ENCODE results near the gene PPM1M. TPM values are rescaled to one million over a fixed set of nuclear protein-coding genes. Genes with fewer than 3 reads are reported as not detected.

The PPM1M gene
- total RNA-seq, 1 donor from 2014 or later, result 8.0 TPM

DNA sequence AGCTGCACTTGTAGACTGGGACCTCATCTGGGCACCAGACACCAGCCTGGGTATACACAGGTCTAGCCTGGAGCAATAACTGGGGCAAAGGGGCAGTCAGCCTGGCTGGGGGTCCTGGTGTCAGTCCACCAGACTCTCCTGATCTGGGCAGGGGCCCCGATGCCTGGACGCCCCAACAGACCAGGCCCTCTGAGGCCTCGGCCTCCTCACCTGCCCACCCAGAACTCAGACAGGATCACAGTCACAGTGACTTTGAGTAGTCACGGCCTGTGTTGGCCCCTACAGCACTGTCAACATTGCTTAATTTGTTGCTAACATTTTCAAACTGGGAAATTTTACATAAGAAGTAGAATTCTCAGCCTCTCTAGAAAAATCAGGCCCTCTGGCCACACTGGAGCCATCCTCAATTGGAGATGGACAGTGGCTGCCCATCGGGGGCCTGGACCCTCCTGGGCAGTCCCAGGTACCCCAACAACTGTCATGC is 12.4 kb upstream of the PPM1M start:
- no peaks in the 10 kb centered on the region for H3K36me3 Mint-ChIP-seq
- H3K4me1 Mint-ChIP-seq (ENCODE audit: unreplicated experiment), result peaks cover under 1% of the 10 kb centered on the region
- H3K27me3 Mint-ChIP-seq, result no peaks in the 10 kb centered on the region
- H3K9me3 Mint-ChIP-seq, result no peaks in the 10 kb centered on the region
- TF ChIP-seq, protein P1, sequence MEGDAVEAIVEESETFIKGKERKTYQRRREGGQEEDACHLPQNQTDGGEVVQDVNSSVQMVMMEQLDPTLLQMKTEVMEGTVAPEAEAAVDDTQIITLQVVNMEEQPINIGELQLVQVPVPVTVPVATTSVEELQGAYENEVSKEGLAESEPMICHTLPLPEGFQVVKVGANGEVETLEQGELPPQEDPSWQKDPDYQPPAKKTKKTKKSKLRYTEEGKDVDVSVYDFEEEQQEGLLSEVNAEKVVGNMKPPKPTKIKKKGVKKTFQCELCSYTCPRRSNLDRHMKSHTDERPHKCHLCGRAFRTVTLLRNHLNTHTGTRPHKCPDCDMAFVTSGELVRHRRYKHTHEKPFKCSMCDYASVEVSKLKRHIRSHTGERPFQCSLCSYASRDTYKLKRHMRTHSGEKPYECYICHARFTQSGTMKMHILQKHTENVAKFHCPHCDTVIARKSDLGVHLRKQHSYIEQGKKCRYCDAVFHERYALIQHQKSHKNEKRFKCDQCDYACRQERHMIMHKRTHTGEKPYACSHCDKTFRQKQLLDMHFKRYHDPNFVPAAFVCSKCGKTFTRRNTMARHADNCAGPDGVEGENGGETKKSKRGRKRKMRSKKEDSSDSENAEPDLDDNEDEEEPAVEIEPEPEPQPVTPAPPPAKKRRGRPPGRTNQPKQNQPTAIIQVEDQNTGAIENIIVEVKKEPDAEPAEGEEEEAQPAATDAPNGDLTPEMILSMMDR (conservative IDR thresholded peaks at IDR 0.05), result no peak
- no peak overlapping the region for H3K27ac Mint-ChIP-seq
- H3K4me3 Mint-ChIP-seq, result no peak overlapping the region
- no peak for DNase-seq (ENCODE audit: extremely low spot score, unreplicated experiment)

DNA sequence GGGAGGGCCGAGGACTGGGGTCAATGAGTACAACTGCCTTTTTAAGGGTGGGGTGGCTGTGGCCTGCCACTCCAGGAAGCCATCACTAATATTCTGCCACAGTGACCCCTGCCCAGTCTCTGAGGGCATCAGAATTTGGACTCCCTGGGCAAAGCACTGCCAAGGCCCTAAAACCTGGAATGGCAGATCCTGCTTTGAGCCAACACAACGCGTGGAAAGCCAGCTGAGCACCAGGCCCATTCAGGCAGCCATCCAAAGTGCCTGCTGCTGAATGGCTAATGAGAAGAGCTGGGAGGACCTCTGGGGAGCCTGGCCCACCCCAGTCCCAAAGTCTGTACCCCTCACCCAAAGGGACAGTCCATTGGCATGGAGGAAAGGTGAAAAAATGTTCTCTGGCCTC is 11.6 kb upstream of the PPM1M start:
- Mint-ChIP-seq H3K4me1 (ENCODE audit: unreplicated experiment) (peaks cover 4% of the 10 kb centered on the region), H3K4me3 (no peak overlapping the region), H3K27ac (no peak overlapping the region), H3K36me3 (no peaks in the 10 kb centered on the region), H3K9me3 (no peaks in the 10 kb centered on the region), H3K27me3 (no peaks in the 10 kb centered on the region)
- no peak for DNase-seq (ENCODE audit: extremely low spot score, unreplicated experiment)
- TF ChIP-seq, protein P1 (conservative IDR thresholded peaks at IDR 0.05), result no peak

DNA sequence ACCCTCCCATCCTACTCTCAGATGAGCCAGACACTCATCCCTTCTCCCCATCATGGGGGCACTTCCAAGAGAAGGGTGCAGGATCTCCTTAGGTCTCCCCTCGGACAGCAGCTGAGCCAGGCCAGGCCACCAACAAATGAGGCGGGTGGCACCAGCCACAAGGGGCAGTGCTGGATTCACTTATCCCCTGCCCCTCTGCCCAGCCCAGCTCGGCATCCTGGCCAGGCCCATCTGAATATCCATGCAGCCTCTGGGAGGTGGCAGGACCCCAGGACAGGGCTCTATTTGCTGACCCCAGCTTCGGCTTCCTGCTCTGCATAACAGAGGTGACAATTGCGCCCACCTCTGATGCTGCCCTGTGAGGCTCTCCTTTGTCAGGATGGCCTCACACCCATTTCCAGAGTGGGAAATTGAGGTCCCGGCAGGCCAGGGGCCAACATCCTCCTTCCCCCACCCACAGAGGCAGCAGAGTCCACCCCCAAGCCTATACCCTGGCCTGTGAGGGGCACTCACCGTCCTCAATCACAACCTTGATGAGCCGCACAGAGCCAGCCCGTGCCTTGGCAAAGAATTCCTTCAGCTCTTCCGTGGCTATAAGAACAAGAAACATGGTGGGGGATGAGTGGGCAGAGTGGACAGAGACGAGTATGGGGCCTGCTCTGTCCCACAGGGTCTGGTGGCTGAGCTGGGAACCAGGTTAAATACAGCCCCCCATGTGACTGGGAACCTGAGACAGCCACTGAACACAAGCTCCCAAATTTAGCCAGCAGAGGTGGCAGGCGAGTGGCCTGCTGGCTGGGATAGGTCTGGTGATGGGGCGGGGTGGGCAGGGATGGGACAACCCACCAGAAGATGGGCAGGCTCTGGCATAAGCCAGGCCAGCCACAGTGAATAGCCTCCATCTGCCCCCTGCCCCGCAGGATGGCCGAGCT is 10.8 kb upstream of the PPM1M start:
- peaks cover 9% of the 10 kb centered on the region for H3K4me1 Mint-ChIP-seq (ENCODE audit: unreplicated experiment)
- H3K27me3 Mint-ChIP-seq, result no peaks in the 10 kb centered on the region
- no peaks in the 10 kb centered on the region for H3K36me3 Mint-ChIP-seq
- TF ChIP-seq, protein P1 (conservative IDR thresholded peaks at IDR 0.05), result no peak
- H3K9me3 Mint-ChIP-seq, result no peaks in the 10 kb centered on the region
- no peak overlapping the region for H3K27ac Mint-ChIP-seq
- H3K4me3 Mint-ChIP-seq, result no peak overlapping the region
- no peak for DNase-seq (ENCODE audit: extremely low spot score, unreplicated experiment)

DNA sequence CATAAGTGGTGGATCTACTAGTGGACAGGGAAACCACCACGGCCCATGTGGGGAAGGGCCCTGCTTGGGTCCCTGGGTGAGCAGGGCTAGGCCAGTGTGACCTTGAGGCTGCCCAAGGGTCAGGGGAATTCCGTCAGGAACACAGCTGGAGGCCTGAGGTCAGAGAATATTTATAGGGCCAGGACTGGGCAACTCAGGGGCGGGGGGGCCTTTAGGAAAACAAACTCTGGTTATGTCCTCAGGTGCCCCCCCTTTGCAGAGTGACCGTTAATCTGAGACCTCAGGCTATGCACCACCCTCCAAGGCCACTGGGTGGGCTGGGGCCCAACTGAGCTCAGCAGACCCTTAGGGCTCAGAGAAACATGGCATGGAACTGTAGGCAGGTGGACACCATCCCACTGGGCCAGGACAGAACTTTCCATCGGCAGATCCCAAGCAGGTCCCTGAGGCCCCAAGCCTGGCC is 9.1 kb upstream of the PPM1M start:
- Mint-ChIP-seq H3K4me3 (peak overlapping the region; percentile 14), H3K9me3 (no peaks in the 10 kb centered on the region), H3K4me1 (ENCODE audit: unreplicated experiment) (peaks cover 18% of the 10 kb centered on the region), H3K36me3 (no peaks in the 10 kb centered on the region), H3K27me3 (no peaks in the 10 kb centered on the region), H3K27ac (no peak overlapping the region)
- TF ChIP-seq, protein P1 (conservative IDR thresholded peaks at IDR 0.05), result no peak
- no peak for DNase-seq (ENCODE audit: extremely low spot score, unreplicated experiment)

DNA sequence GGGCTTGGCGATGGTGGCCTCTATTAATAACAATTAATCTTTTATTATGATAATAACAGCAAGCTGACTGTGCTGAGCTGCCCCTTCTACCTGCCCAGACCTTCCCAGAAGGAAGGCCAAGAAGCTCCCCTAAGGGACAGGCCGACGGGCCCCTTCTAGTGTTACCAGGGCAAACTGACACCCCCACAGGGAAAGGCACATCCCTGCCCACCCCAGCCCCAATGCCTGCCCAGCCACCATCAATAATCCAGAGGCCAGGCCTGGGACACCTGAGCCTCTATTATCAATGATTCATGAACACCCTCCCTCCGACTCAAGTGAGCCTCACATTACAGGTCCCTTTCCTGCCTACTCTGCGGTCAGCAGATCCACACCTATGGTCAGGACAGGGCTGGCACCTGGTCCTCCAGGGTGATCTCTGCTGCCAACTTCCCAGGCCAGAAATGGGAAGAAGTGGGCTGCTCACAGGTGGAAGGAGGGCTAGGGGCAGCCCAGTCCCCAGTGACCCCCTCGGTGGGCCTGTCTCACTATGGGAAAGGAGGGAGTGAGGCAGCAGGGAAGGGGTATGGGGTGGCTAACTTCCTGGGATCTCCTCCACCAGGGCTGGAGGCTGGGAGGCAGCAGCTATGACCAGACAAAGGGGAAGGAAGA is 8.4 kb upstream of the PPM1M start:
- Mint-ChIP-seq H3K9me3 (no peaks in the 10 kb centered on the region), H3K4me3 (peak overlapping the region; percentile 68), H3K27me3 (no peaks in the 10 kb centered on the region), H3K36me3 (no peaks in the 10 kb centered on the region), H3K4me1 (ENCODE audit: unreplicated experiment) (peaks cover 18% of the 10 kb centered on the region), H3K27ac (no peak overlapping the region)
- DNase-seq (ENCODE audit: extremely low spot score, unreplicated experiment), result no peak
- TF ChIP-seq, protein P1 (conservative IDR thresholded peaks at IDR 0.05), result no peak
